ENCODE data around the gene HBB.

The HBB gene

DNA sequence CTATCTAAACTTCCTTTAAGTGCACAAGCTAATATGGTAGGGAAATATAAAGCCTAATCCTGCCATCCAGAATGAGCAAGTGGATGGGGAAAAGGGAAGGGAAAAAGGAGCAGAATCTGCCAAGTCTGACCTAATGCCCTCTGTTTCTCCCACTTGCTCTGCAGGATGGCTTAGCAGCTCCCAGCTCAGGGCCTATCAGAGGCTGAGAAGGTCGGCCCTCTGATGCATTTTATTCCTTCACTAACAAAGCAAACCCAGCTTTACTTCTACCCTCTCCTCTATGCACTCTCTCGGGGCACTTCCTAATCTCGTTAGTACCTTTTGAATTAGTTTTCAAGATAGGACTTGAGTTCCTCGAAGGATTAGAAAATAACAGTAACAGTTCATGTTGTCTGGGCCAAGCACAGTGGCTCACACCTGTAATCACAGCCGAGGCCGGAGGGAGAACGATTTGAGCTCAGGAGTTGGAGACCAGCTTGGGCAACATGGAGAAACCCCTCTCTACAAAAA, 16.4 kb downstream of the HBB start:
- Histone ChIP-seq H3K27me3 (ENCODE audit: insufficient read depth, low read length) (no peaks in the 10 kb centered on the region), H3K4me1 (ENCODE audit: insufficient read depth, low read length) (no peaks in the 10 kb centered on the region), H3K27ac (ENCODE audit: low read length) (no peak overlapping the region), H3K9me3 (ENCODE audit: insufficient read depth, low read depth, low read length) (no peaks in the 10 kb centered on the region), H3K36me3 (ENCODE audit: insufficient read depth, low read depth, low read length) (no peaks in the 10 kb centered on the region), H3K4me3 (ENCODE audit: low read length) (no peak overlapping the region), H3K9ac (ENCODE audit: low read depth, low read length) (no peak overlapping the region)

- Histone ChIP-seq H3K4me3 (ENCODE audit: low read length) (no peak overlapping the region), H3K9me3 (ENCODE audit: insufficient read depth, low read depth, low read length) (no peaks in the 10 kb centered on the region), H3K27me3 (ENCODE audit: insufficient read depth, low read length) (no peaks in the 10 kb centered on the region), H3K27ac (ENCODE audit: low read length) (no peak overlapping the region), H3K9ac (ENCODE audit: low read depth, low read length) (no peak overlapping the region), H3K36me3 (ENCODE audit: insufficient read depth, low read depth, low read length) (no peaks in the 10 kb centered on the region), H3K4me1 (ENCODE audit: insufficient read depth, low read length) (no peaks in the 10 kb centered on the region)
Observed at GRCh38 chr11:5204787-5205186, 22.1 kb downstream of the HBB start.

DNA sequence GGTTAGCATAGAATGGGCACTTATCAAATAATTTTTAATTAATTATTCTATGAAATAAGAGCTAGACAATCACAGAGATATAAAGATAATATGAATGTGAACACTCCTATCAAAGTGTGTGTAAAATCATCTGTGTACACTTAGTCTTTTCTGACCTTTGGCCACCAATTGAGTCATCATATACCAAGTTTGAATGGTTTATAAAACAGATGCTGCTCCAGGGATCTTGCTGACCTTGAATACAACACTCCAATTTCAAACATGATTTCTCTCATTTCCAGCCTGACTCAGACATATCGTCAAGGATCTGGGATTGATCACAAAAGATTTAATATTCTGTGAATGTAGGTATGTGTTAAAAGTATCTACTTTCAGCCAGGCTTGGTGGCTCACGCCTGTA, 23.5 kb downstream of the HBB start:
- Histone ChIP-seq H3K36me3 (ENCODE audit: insufficient read depth, low read depth, low read length) (no peaks in the 10 kb centered on the region), H3K9me3 (ENCODE audit: insufficient read depth, low read depth, low read length) (no peaks in the 10 kb centered on the region), H3K27me3 (ENCODE audit: insufficient read depth, low read length) (no peaks in the 10 kb centered on the region), H3K27ac (ENCODE audit: low read length) (no peak overlapping the region), H3K4me3 (ENCODE audit: low read length) (no peak overlapping the region), H3K9ac (ENCODE audit: low read depth, low read length) (no peak overlapping the region), H3K4me1 (ENCODE audit: insufficient read depth, low read length) (no peaks in the 10 kb centered on the region)

DNA sequence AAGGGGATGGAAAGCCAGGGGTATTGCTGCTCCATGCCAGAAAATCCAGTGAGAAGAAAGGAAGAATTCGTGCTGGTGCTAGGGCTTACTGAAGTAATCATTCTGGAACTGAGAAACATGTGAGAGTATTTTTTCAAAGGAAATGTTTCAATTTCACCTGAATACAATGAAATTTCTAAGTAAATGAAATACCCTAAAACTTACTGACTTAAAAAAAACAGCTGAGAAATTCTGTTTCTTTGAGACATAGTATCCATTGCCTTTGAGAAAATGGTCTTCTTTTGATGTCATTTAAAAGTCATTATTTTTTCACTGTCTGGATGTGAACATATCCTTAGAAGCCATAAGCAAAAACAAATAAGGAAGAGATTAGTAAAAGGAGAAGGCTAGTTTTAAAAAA, 26.3 kb downstream of the HBB start, which contains the start of gene OR51V1:
Gene OR51V1, minus strand, starts transcription at position 101 of the 400 bp plus-strand sequence. Its CDS starts 0 bp downstream, at position 101.
- no peak within 1 kb of the TSS for H3K9ac ChIP-seq (ENCODE audit: low read depth, low read length)
- H3K4me1 ChIP-seq (ENCODE audit: insufficient read depth, low read length): no peaks in the 10 kb centered on the region
- H3K27ac ChIP-seq (ENCODE audit: low read length): no peak within 1 kb of the TSS
- no peak within 1 kb of the TSS for H3K4me3 ChIP-seq (ENCODE audit: low read length)
- no peaks in the 10 kb centered on the region for H3K36me3 ChIP-seq (ENCODE audit: insufficient read depth, low read depth, low read length)
- H3K27me3 ChIP-seq (ENCODE audit: insufficient read depth, low read length): no peaks in the 10 kb centered on the region
- no peaks in the 10 kb centered on the region for H3K9me3 ChIP-seq (ENCODE audit: insufficient read depth, low read depth, low read length)

- Histone ChIP-seq H3K9me3 (ENCODE audit: insufficient read depth, low read depth, low read length) (no peaks in the 10 kb centered on the region), H3K4me1 (ENCODE audit: insufficient read depth, low read length) (no peaks in the 10 kb centered on the region), H3K36me3 (ENCODE audit: insufficient read depth, low read depth, low read length) (no peaks in the 10 kb centered on the region), H3K9ac (ENCODE audit: low read depth, low read length) (no peak overlapping the region), H3K27ac (ENCODE audit: low read length) (no peak overlapping the region), H3K27me3 (ENCODE audit: insufficient read depth, low read length) (no peaks in the 10 kb centered on the region), H3K4me3 (ENCODE audit: low read length) (no peak overlapping the region)
Observed at GRCh38 chr11:5198285-5198684, 28.6 kb downstream of the HBB start.

- Histone ChIP-seq H3K4me1 (ENCODE audit: insufficient read depth, low read length) (no peaks in the 10 kb centered on the region), H3K27ac (ENCODE audit: low read length) (no peak overlapping the region), H3K36me3 (ENCODE audit: insufficient read depth, low read depth, low read length) (no peaks in the 10 kb centered on the region), H3K27me3 (ENCODE audit: insufficient read depth, low read length) (no peaks in the 10 kb centered on the region), H3K9me3 (ENCODE audit: insufficient read depth, low read depth, low read length) (no peaks in the 10 kb centered on the region), H3K4me3 (ENCODE audit: low read length) (no peak overlapping the region), H3K9ac (ENCODE audit: low read depth, low read length) (no peak overlapping the region)
Observed at GRCh38 chr11:5197536-5197935, 29.3 kb downstream of the HBB start.

- H3K36me3 ChIP-seq (ENCODE audit: insufficient read depth, low read depth, low read length): no peaks in the 10 kb centered on the region
- H3K4me3 ChIP-seq (ENCODE audit: low read length): no peak overlapping the region
- no peak overlapping the region for H3K27ac ChIP-seq (ENCODE audit: low read length)
- no peak overlapping the region for H3K9ac ChIP-seq (ENCODE audit: low read depth, low read length)
- H3K4me1 ChIP-seq (ENCODE audit: insufficient read depth, low read length): no peaks in the 10 kb centered on the region
- H3K9me3 ChIP-seq (ENCODE audit: insufficient read depth, low read depth, low read length): no peaks in the 10 kb centered on the region
- no peaks in the 10 kb centered on the region for H3K27me3 ChIP-seq (ENCODE audit: insufficient read depth, low read length)
Observed at GRCh38 chr11:5196731-5197130, 30.1 kb downstream of the HBB start.

- Histone ChIP-seq H3K27me3 (ENCODE audit: insufficient read depth, low read length) (no peaks in the 10 kb centered on the region), H3K9me3 (ENCODE audit: insufficient read depth, low read depth, low read length) (no peaks in the 10 kb centered on the region), H3K4me3 (ENCODE audit: low read length) (no peak overlapping the region), H3K27ac (ENCODE audit: low read length) (no peak overlapping the region), H3K36me3 (ENCODE audit: insufficient read depth, low read depth, low read length) (no peaks in the 10 kb centered on the region), H3K4me1 (ENCODE audit: insufficient read depth, low read length) (no peaks in the 10 kb centered on the region), H3K9ac (ENCODE audit: low read depth, low read length) (no peak overlapping the region)
Observed at GRCh38 chr11:5196067-5196466, 30.8 kb downstream of the HBB start.

- Histone ChIP-seq H3K9ac (ENCODE audit: low read depth, low read length) (no peak overlapping the region), H3K27ac (ENCODE audit: low read length) (no peak overlapping the region), H3K4me3 (ENCODE audit: low read length) (no peak overlapping the region), H3K27me3 (ENCODE audit: insufficient read depth, low read length) (no peaks in the 10 kb centered on the region), H3K4me1 (ENCODE audit: insufficient read depth, low read length) (no peaks in the 10 kb centered on the region), H3K9me3 (ENCODE audit: insufficient read depth, low read depth, low read length) (peaks cover 7% of the 10 kb centered on the region; the same call in 1 of the 2 replicates), H3K36me3 (ENCODE audit: insufficient read depth, low read depth, low read length) (no peaks in the 10 kb centered on the region)
Observed at GRCh38 chr11:5192738-5193137, 34.1 kb downstream of the HBB start.

GRCh38 chr11:5188201-5188600, 38.7 kb downstream of the HBB start:
- H3K27ac ChIP-seq (ENCODE audit: low read length): no peak overlapping the region

GRCh38 chr11:5178046-5178837, 48.6 kb downstream of the HBB start:
- no peak overlapping the region for H3K9ac ChIP-seq (ENCODE audit: low read depth, low read length)
- no peaks in the 10 kb centered on the region for H3K9me3 ChIP-seq (ENCODE audit: insufficient read depth, low read depth, low read length)
- H3K27ac ChIP-seq (ENCODE audit: low read length): no peak overlapping the region
- no peaks in the 10 kb centered on the region for H3K4me1 ChIP-seq (ENCODE audit: insufficient read depth, low read length)
- no peaks in the 10 kb centered on the region for H3K36me3 ChIP-seq (ENCODE audit: insufficient read depth, low read depth, low read length)
- no peaks in the 10 kb centered on the region for H3K27me3 ChIP-seq (ENCODE audit: insufficient read depth, low read length)
- H3K4me3 ChIP-seq (ENCODE audit: low read length): no peak overlapping the region

More at GRCh38 chr11:5188201-5188600, 38.7 kb downstream of the HBB start:
- H3K9ac ChIP-seq (ENCODE audit: low read depth, low read length): no peak overlapping the region
- H3K4me1 ChIP-seq (ENCODE audit: insufficient read depth, low read length): no peaks in the 10 kb centered on the region
- H3K27me3 ChIP-seq (ENCODE audit: insufficient read depth, low read length): no peaks in the 10 kb centered on the region
- H3K4me3 ChIP-seq (ENCODE audit: low read length): no peak overlapping the region
- H3K9me3 ChIP-seq (ENCODE audit: insufficient read depth, low read depth, low read length): peaks cover 7% of the 10 kb centered on the region; the same call in 1 of the 2 replicates
- no peaks in the 10 kb centered on the region for H3K36me3 ChIP-seq (ENCODE audit: insufficient read depth, low read depth, low read length)

All from iPS-20b (cell line).